ENCODE data around the gene DAZAP1.

GRCh38 chr19:1475751-1476437 is 68.5 kb downstream of the DAZAP1 start:
- no peak for TF ChIP-seq CTCF (conservative IDR thresholded peaks at IDR 0.05; ENCODE audit: low read depth, low read length)
- TF ChIP-seq EZH2 (IDR thresholded peaks at IDR 0.05; ENCODE audit: low read length, unreplicated experiment): no peak
